ENCODE measurements around the gene CLMP. TPM values are rescaled to one million over a fixed set of nuclear protein-coding genes. Genes with fewer than 3 reads are reported as not detected.

CLMP gene
- total RNA-seq, 2 donors from 2014 or later: 10.1 to 22.1 TPM

DNA sequence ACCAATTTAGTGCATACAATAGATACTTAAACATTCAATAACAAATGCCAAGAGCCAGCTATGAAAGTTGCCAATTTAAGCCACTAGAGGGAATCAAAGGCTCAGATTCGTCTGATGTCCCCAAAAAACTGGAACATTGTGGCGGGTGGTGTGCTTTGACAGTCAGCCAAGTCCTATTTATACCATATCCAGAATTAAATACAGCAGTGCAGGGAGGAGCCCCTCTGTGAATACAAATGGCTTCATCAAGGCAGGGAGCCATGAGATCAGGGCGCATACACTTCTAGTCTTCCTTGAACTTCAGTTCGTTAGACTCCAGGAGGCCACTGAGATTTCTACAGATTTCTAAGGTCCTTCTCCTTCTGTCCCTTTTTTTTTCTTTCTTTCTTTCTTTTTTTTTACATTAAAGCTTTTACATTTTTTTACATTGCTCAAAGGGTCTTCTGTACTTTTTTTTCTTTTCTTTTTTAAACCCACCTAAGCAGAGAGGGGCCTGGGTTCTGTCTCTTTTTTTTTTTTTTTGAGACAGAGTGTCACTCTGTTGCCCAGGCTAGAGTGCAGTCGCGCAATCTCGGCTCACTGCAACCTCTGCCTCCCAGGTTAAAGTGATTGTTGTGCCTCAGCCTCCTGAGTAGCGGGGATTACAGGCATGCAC lies 91.6 kb downstream of the CLMP start:
- DNase-seq: peak; percentile 18 to 46 (median 41)
- Histone ChIP-seq H3K4me3 (no peak overlapping the region), H3K4me1 (peaks cover 8% of the 10 kb centered on the region), H3K36me3 (replicated peaks in 1 of 2; ENCODE audit: insufficient read depth in 1 of 2, low read depth in 2 of 2) (no peaks in the 10 kb centered on the region), H3K27me3 (no peaks in the 10 kb centered on the region), H3K27ac (no peak overlapping the region), H3K9me3 (no peaks in the 10 kb centered on the region)
- TF ChIP-seq, protein P1, sequence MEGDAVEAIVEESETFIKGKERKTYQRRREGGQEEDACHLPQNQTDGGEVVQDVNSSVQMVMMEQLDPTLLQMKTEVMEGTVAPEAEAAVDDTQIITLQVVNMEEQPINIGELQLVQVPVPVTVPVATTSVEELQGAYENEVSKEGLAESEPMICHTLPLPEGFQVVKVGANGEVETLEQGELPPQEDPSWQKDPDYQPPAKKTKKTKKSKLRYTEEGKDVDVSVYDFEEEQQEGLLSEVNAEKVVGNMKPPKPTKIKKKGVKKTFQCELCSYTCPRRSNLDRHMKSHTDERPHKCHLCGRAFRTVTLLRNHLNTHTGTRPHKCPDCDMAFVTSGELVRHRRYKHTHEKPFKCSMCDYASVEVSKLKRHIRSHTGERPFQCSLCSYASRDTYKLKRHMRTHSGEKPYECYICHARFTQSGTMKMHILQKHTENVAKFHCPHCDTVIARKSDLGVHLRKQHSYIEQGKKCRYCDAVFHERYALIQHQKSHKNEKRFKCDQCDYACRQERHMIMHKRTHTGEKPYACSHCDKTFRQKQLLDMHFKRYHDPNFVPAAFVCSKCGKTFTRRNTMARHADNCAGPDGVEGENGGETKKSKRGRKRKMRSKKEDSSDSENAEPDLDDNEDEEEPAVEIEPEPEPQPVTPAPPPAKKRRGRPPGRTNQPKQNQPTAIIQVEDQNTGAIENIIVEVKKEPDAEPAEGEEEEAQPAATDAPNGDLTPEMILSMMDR (IDR thresholded peaks at IDR 0.05): peak; percentile 33 to 66 (median 56)
- no peak for TF ChIP-seq POLR2A (IDR thresholded peaks at IDR 0.05)
- WGBS, 2 donors: 55 to 59% methylated on average over 8 of the region's 8 CpGs
- intact Hi-C loops (cut with DNase I): no loop called here
- ATAC-seq: peak; percentile 62

DNA sequence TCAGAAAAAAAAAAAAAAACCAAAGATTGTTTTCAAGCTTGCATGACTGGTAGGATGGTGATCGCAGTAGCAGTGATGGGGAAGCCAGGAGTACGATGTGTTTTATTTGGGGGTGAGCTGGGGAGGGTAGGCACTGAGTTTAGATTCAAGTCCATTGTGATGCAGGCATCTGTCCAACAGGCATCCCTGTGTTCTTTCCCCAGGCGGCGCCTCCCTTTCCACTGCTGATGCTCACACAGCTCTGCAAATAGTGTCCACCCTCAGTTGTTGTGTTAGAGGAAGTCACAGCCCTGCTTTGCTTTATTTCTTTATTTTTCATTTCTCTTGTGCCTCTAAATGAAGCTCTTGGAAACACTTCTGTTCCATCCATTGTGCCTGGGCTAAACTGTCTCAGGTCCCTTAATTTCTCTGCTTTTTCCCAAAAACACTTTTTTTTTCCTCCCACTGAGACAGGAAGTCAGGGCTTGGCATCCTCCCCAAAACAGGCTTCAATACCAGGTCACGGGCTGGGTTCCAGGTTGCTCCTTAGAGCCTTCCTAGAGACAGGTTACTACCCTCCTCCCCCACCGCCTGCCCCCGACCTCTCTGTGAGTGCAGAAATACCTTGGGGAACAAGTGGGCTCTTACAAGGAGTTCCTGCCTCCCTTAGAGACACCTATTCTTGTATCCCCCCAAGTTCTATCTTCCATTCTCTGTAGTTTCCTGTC lies 94.5 kb downstream of the CLMP start:
- H3K4me3 ChIP-seq: no peak overlapping the region
- intact Hi-C loops (cut with DNase I): no loop called here
- no peaks in the 10 kb centered on the region for H3K36me3 ChIP-seq (replicated peaks in 1 of 2; ENCODE audit: insufficient read depth in 1 of 2, low read depth in 2 of 2)
- WGBS, 2 donors: 71 to 74% methylated on average over 7 of the region's 7 CpGs
- H3K4me1 ChIP-seq: peaks cover 8% of the 10 kb centered on the region
- TF ChIP-seq POLR2A (IDR thresholded peaks at IDR 0.05): no peak
- TF ChIP-seq, protein P1 (IDR thresholded peaks at IDR 0.05): no peak
- DNase-seq (peak in 3 of 4 donors; percentile 15 to 35 (median 22)), ATAC-seq (peak; percentile 27)
- H3K9me3 ChIP-seq: no peaks in the 10 kb centered on the region
- no peak overlapping the region for H3K27ac ChIP-seq
- no peaks in the 10 kb centered on the region for H3K27me3 ChIP-seq

DNA sequence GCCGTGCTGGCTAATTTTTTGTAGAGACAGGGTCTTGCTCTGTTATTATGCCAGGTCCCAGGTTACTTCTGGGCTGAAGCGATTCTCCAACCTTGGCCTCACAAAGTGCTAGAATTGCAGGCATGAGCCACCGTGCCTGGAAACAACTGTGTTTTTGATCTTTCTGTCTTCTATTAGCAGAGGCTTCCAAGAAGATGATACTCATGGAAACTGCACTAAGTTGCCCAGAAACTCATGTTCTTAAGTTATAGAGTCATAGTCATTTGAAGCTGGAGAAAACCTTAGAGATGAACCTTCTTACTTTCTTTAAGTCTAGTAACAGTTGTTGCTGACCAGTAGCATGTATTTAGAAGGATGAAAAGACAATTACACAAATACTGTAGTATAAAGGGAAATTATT lies 96.1 kb downstream of the CLMP start:
- no peak for ATAC-seq
- no peaks in the 10 kb centered on the region for H3K27me3 ChIP-seq
- no peak for DNase-seq
- intact Hi-C loops (cut with DNase I): no loop called here
- no peak overlapping the region for H3K27ac ChIP-seq
- H3K4me1 ChIP-seq: peaks cover 8% of the 10 kb centered on the region
- WGBS, 2 donors: 63 to 88% methylated on average over 3 of the region's 3 CpGs
- no peak overlapping the region for H3K4me3 ChIP-seq
- H3K9me3 ChIP-seq: no peaks in the 10 kb centered on the region
- TF ChIP-seq, protein P1 (IDR thresholded peaks at IDR 0.05): no peak
- TF ChIP-seq POLR2A (IDR thresholded peaks at IDR 0.05): no peak
- H3K36me3 ChIP-seq (replicated peaks in 1 of 2; ENCODE audit: insufficient read depth in 1 of 2, low read depth in 2 of 2): no peaks in the 10 kb centered on the region

DNA sequence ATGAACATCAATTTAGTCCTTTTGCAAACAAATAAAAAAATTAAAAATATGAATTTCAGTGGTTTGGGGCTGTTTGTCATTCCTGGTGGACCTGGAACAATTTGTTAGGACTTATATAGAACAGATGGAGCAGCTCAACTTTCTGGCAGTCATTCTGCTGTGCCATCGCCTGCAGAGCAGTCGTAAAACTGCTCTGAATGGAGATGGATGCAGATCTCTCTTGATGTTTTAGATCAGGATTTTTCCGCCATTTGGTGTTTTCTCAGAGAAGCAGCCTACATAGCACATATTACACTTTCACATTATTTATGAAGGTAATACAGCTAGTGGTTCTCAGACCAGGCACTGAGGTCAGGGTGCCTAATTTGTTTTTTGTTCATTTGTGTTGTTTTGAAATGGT lies 101.3 kb downstream of the CLMP start:
- no peaks in the 10 kb centered on the region for H3K9me3 ChIP-seq
- no peak overlapping the region for H3K4me3 ChIP-seq
- intact Hi-C loops (cut with DNase I): no loop called here
- H3K27me3 ChIP-seq: no peaks in the 10 kb centered on the region
- WGBS, 2 donors: 93 to 94% methylated on average over 3 of the region's 3 CpGs
- no peak for ATAC-seq
- no peaks in the 10 kb centered on the region for H3K4me1 ChIP-seq
- H3K27ac ChIP-seq: no peak overlapping the region
- TF ChIP-seq POLR2A (IDR thresholded peaks at IDR 0.05): no peak
- TF ChIP-seq, protein P1 (IDR thresholded peaks at IDR 0.05): no peak
- H3K36me3 ChIP-seq (replicated peaks in 1 of 2; ENCODE audit: insufficient read depth in 1 of 2, low read depth in 2 of 2): no peaks in the 10 kb centered on the region
- DNase-seq: no peak

Measured in body of pancreas (tissue), 4 donors.